ENCODE measurements around the gene AFAP1. TPM values are rescaled to one million over a fixed set of nuclear protein-coding genes. Genes with fewer than 3 reads are reported as not detected.

AFAP1 gene
- total RNA-seq, 1 donor from 2014 or later = 57.6 TPM

DNA sequence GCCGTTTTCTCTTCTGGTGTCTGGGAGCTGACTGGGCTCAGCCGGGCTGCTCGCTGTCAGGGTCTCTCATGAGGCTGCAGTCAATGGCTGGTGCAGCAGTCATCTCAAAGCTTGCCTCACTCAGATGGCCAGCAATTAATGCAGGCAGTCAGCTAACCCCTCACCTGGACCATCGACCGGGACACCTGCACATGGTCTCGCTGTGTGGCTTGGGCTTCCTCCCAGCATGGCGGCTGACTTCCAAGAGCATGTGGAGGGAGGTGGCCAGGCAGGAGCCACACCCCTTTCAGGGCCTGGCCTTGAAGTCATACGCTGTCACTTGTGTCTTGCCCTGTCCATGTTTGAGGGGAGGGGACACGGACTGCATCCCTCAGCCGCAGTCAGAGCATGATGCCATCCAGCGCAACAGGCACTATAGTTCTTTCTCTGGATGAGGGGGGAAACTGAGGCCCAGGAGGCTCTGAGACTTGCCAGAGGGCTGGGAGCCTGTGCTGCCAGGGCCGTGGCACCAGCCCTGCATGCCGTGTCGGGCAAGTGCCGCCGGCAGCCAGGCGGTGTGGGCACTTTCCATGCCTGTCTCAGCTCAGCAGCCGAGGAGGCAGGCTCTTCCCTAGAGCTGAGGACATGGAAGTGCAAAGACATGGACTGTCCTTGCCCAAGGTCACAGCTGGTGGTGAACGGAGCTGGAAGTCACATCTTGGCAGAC, 201.8 kb downstream of the AFAP1 start:
- Mint-ChIP-seq H3K4me1 (ENCODE audit: low read depth) (no peaks in the 10 kb centered on the region), H3K27ac (no peak overlapping the region), H3K36me3 (ENCODE audit: low read depth) (no peaks in the 10 kb centered on the region), H3K4me3 (ENCODE audit: low read depth) (no peak overlapping the region), H3K27me3 (ENCODE audit: low read depth) (no peaks in the 10 kb centered on the region), H3K9me3 (no peaks in the 10 kb centered on the region)
- no peak for DNase-seq (ENCODE audit: low spot score)
- intact Hi-C loops (cut with micrococcal nuclease) = no loop called here

DNA sequence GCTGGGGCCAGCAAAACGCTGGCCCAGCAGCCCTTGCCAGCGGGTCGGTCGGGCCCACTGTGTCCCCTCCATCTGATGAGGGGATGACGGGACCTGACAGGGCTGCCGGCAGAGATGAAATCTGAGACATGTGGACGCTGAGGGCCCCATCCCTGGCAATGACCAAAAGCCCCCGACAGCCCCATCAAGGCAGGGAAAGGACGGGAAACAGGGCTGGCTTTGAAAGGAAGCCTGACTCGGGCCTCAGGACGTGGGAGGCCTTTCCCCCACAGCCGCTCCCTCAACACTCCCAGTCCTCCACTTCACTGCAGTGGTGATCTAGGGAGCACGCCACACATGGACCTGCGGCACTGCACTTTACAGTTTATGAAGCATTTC, 202.4 kb downstream of the AFAP1 start:
- H3K4me3 Mint-ChIP-seq (ENCODE audit: low read depth) = no peak overlapping the region
- H3K9me3 Mint-ChIP-seq = no peaks in the 10 kb centered on the region
- H3K4me1 Mint-ChIP-seq (ENCODE audit: low read depth) = no peaks in the 10 kb centered on the region
- intact Hi-C loops (cut with micrococcal nuclease) = no loop called here
- DNase-seq (ENCODE audit: low spot score) = no peak
- no peaks in the 10 kb centered on the region for H3K27me3 Mint-ChIP-seq (ENCODE audit: low read depth)
- no peaks in the 10 kb centered on the region for H3K36me3 Mint-ChIP-seq (ENCODE audit: low read depth)
- no peak overlapping the region for H3K27ac Mint-ChIP-seq

DNA sequence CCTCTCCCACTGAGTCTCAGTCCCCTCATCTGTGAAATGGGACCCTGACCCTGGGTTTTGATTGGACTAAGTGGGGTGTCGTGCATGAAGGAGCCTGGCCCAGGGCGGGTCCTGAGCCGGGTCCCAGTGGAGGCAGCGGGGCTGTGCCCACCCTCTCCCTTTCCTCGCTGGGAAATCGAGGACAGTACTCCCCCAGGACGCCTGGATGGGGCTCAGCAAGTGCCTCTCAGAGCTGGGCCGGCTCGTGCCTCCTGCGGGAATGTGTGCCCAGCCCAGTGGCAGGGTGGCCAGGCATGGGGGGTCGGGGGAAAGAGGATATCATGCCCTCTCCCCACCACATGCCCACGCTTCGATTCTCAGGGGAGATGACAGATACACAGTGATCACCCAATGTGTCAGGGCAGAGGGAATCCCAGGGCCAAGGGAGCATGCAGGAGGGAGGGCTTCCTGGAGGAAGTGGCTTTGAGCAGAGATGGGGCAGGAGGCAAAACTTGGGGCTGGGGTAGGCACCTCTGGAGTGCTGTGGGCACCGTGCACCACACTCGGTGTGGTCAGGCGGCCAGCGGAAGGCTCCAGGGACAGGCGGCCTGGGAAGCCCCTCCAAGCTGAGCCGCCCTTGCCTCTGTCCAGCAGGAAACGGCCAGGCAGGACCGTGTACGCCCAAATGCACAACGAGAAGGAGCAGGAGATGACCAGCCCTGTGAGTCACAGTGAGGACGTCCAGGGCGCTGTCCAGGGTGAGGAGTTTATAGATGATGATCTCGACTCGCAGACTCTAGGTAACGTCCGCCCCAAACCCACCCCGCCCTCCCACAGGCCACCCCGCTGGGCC, 203.0 kb downstream of the AFAP1 start:
- no peak for DNase-seq (ENCODE audit: low spot score)
- no peak overlapping the region for H3K4me3 Mint-ChIP-seq (ENCODE audit: low read depth)
- no peak overlapping the region for H3K27ac Mint-ChIP-seq
- no peaks in the 10 kb centered on the region for H3K27me3 Mint-ChIP-seq (ENCODE audit: low read depth)
- no peaks in the 10 kb centered on the region for H3K9me3 Mint-ChIP-seq
- intact Hi-C loops (cut with micrococcal nuclease) = no loop called here
- no peaks in the 10 kb centered on the region for H3K36me3 Mint-ChIP-seq (ENCODE audit: low read depth)
- no peaks in the 10 kb centered on the region for H3K4me1 Mint-ChIP-seq (ENCODE audit: low read depth)

DNA sequence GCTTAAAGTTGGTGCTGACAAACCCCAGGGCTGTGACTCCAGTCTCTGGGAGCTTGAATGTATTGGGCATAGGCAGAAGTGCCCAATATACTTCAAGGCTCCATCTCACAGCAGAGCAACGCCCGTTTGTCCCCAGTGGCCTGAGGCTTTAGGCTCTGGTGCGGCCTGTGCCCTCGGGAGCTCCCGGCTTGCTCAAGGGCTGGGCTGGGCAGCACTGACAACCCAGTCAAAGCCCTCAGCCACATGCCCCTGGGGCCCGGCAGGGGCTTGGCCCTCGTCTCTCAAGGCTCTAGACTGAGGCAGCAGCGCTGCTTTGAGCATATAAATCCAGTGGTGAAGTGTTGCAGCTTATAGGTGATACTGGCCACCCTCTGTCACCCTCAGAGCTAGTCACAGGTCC, 203.7 kb downstream of the AFAP1 start:
- Mint-ChIP-seq H3K27ac (no peak overlapping the region), H3K27me3 (ENCODE audit: low read depth) (no peaks in the 10 kb centered on the region), H3K9me3 (no peaks in the 10 kb centered on the region), H3K4me1 (ENCODE audit: low read depth) (no peaks in the 10 kb centered on the region), H3K4me3 (ENCODE audit: low read depth) (no peak overlapping the region), H3K36me3 (ENCODE audit: low read depth) (no peaks in the 10 kb centered on the region)
- intact Hi-C loops (cut with micrococcal nuclease) = no loop called here
- DNase-seq (ENCODE audit: low spot score) = no peak

DNA sequence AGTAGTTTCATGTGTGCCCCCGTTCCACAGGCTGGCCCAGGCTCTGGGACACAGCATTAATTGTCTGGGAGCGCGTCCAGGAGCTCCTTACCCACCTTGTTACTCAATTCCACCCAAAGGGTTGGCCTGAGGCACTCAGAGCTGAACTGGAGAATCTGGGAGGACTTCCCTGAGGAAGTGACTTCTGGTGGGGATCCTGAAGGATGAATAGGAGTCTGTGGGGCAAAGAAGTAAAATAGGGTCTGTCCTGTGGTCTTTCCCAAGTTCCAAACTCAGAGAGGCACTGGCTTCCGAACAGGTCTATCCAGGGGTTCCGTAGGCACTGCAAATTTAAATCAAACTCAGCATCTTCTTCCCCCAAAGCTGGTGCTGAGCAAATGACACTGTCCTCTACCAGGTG, 204.3 kb downstream of the AFAP1 start:
- DNase-seq (ENCODE audit: low spot score) = no peak
- Mint-ChIP-seq H3K36me3 (ENCODE audit: low read depth) (no peaks in the 10 kb centered on the region), H3K27me3 (ENCODE audit: low read depth) (no peaks in the 10 kb centered on the region), H3K4me1 (ENCODE audit: low read depth) (no peaks in the 10 kb centered on the region), H3K9me3 (no peaks in the 10 kb centered on the region), H3K27ac (no peak overlapping the region), H3K4me3 (ENCODE audit: low read depth) (no peak overlapping the region)
- intact Hi-C loops (cut with micrococcal nuclease) = no loop called here

DNA sequence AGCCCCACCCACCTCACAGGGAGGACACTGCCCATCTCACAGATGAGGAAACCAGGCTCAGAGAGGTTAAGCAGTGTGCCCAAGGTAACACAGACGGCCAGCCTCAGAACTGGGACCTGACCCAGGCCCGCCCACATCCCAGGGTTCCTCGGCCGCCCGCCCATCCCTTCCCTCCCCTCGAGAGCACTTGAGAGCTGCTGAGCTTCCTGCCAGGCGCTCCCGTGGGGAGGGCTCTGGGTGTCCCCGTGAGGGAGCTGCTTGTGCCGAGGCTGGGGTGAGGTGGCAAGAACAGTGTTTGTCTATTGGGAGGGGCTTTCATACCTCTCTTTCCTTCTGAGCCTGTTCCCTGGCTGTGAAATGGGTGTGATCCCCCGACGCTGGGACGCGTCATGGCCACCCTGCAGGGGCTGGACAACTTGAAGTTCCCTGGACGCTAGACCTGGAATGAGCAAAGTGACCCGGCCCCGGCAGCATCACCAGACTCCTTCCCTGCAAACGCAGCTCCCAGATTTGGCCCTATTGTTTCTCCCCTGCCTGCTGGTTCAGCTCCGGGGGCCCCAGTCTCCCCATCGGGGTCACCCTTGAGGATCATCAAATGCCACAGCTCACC, 204.9 kb downstream of the AFAP1 start:
- Mint-ChIP-seq H3K9me3 (no peaks in the 10 kb centered on the region), H3K27ac (no peak overlapping the region), H3K27me3 (ENCODE audit: low read depth) (no peaks in the 10 kb centered on the region), H3K4me1 (ENCODE audit: low read depth) (no peaks in the 10 kb centered on the region), H3K36me3 (ENCODE audit: low read depth) (no peaks in the 10 kb centered on the region), H3K4me3 (ENCODE audit: low read depth) (no peak overlapping the region)
- intact Hi-C loops (cut with micrococcal nuclease) = no loop called here
- DNase-seq (ENCODE audit: low spot score) = no peak

DNA sequence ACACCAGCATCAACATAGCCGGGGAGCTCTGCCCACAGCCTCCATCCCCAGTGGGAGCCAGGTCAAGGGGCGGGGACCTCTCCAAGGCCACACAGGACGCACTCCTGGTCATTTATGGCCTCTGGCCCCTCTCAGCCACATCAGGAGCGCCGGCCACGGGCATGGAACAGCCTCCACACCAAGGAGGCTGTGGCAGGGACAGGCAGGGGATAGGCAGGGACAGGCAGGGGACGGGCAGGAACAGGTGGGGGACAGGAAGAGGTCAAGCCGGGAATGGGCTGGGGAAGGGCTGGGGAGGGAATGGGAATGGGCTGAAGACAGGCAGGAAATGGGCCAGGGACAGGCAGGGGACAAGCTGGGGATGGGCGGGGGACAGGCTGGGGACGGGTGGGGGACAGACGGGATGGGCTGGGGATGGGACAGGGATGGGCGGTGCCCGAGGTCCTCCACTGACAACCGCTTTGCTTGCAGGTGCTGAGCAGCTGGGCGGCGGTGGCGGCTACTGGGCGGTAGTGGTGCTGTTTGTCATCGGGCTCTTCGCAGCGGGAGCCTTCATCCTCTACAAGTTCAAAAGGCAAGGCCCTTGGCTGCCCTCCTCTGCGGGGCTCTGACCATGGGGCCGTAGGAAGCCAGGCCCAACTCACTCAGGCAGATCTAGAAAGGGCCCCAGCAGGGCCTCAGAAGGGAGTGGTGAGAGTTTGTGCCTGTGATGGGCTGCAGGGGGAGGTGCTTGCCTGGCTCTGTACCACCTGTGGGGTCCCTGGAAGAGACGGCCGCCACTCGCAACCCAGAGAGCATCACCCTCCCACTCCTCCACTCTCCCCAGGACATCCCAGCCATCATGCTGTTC, 205.6 kb downstream of the AFAP1 start:
- H3K4me1 Mint-ChIP-seq (ENCODE audit: low read depth) = no peaks in the 10 kb centered on the region
- no peak overlapping the region for H3K27ac Mint-ChIP-seq
- no peak for DNase-seq (ENCODE audit: low spot score)
- intact Hi-C loops (cut with micrococcal nuclease) = no loop called here
- H3K27me3 Mint-ChIP-seq (ENCODE audit: low read depth) = no peaks in the 10 kb centered on the region
- no peak overlapping the region for H3K4me3 Mint-ChIP-seq (ENCODE audit: low read depth)
- no peaks in the 10 kb centered on the region for H3K9me3 Mint-ChIP-seq
- H3K36me3 Mint-ChIP-seq (ENCODE audit: low read depth) = no peaks in the 10 kb centered on the region

DNA sequence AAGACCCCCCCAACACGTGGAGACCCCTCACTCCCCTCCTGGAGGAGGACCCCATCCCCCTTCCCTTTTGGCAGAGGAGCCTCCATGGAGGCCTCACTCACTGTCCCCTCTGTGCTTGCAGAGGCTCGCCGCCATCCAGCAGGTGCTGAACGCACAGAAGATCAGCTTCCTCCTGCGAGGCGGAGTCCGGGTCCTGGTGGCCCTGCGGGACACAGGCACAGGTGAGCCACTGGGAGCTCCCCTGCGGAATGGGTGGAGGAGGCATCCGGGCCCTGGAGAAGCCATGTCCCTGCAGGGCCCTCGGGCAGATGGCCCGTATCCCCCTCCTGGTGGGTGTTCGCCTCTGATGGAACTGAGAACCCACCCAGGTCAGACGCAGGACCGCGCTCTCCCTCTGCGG, 206.5 kb downstream of the AFAP1 start:
- intact Hi-C loops (cut with micrococcal nuclease) = no loop called here
- no peaks in the 10 kb centered on the region for H3K9me3 Mint-ChIP-seq
- no peaks in the 10 kb centered on the region for H3K4me1 Mint-ChIP-seq (ENCODE audit: low read depth)
- H3K4me3 Mint-ChIP-seq (ENCODE audit: low read depth) = no peak overlapping the region
- no peak overlapping the region for H3K27ac Mint-ChIP-seq
- no peaks in the 10 kb centered on the region for H3K36me3 Mint-ChIP-seq (ENCODE audit: low read depth)
- no peaks in the 10 kb centered on the region for H3K27me3 Mint-ChIP-seq (ENCODE audit: low read depth)
- no peak for DNase-seq (ENCODE audit: low spot score)

DNA sequence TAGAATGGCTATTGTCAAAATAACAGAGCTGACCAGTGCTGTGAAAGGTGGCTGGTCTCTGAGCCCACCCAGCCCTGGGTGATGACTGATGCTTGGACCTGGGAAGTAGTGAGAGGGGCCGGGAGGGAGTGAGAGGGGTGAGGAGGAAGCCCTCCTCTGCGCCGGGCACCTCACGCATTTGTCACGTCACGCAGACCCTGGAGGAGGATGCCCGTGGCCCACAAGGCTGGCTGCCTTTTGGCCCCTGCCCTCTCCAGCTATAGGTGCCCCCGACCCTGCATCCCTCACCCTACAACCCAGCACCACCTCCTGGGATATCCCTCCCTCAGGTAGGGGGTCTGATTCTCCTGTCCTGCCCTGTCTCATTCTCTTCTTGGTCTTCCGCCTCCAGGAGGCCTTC, 207.4 kb downstream of the AFAP1 start:
- Mint-ChIP-seq H3K36me3 (ENCODE audit: low read depth) (no peaks in the 10 kb centered on the region), H3K4me3 (ENCODE audit: low read depth) (no peak overlapping the region), H3K27me3 (ENCODE audit: low read depth) (no peaks in the 10 kb centered on the region), H3K4me1 (ENCODE audit: low read depth) (no peaks in the 10 kb centered on the region), H3K27ac (no peak overlapping the region), H3K9me3 (no peaks in the 10 kb centered on the region)
- DNase-seq (ENCODE audit: low spot score) = no peak
- intact Hi-C loops (cut with micrococcal nuclease) = no loop called here

DNA sequence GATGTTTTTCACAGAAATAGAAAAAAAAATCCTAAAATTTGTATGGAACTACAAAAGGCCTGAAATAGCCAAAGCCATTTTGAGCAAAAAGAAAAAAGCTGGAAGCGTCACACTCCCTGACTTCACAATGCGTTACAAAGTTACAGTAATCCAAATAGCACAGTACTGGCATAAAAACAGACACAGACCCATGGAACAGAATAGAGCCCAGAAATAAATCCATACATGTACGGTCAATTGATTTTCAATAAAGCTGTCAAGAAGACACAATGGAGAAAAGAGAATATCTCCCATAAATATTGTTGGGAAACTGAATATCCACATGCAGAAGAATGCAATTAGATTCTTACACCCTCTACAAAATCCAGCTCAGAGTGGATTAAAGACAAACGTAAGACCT, 208.2 kb downstream of the AFAP1 start:
- H3K27me3 Mint-ChIP-seq (ENCODE audit: low read depth) = no peaks in the 10 kb centered on the region
- H3K9me3 Mint-ChIP-seq = no peaks in the 10 kb centered on the region
- no peaks in the 10 kb centered on the region for H3K36me3 Mint-ChIP-seq (ENCODE audit: low read depth)
- H3K4me1 Mint-ChIP-seq (ENCODE audit: low read depth) = no peaks in the 10 kb centered on the region
- no peak overlapping the region for H3K27ac Mint-ChIP-seq
- no peak for DNase-seq (ENCODE audit: low spot score)
- H3K4me3 Mint-ChIP-seq (ENCODE audit: low read depth) = no peak overlapping the region
- intact Hi-C loops (cut with micrococcal nuclease) = no loop called here

DNA sequence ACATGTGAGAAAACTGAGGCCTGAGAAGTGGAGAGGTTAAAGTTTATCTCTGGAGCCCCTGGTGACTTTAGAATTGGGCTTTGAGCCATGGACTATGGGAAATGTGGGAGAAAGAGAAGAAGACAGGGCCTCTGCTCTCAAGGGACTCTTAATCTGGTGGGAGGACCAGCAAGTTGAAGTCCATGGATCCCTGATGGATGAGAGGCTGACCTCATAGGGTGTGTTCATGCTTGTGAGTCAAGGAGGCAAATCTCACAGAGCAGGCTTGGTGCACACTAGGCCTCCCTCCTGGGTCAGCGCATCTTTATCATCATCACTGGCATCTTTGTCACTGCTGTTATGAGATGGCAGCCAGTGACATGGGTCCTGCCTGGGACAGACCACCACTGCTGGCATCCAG, 211.9 kb downstream of the AFAP1 start:
- intact Hi-C loops (cut with micrococcal nuclease) = no loop called here
- Mint-ChIP-seq H3K9me3 (peaks cover 9% of the 10 kb centered on the region), H3K36me3 (ENCODE audit: low read depth) (no peaks in the 10 kb centered on the region), H3K27me3 (ENCODE audit: low read depth) (no peaks in the 10 kb centered on the region), H3K4me1 (ENCODE audit: low read depth) (no peaks in the 10 kb centered on the region), H3K4me3 (ENCODE audit: low read depth) (no peak overlapping the region), H3K27ac (no peak overlapping the region)
- DNase-seq (ENCODE audit: low spot score) = no peak

DNA sequence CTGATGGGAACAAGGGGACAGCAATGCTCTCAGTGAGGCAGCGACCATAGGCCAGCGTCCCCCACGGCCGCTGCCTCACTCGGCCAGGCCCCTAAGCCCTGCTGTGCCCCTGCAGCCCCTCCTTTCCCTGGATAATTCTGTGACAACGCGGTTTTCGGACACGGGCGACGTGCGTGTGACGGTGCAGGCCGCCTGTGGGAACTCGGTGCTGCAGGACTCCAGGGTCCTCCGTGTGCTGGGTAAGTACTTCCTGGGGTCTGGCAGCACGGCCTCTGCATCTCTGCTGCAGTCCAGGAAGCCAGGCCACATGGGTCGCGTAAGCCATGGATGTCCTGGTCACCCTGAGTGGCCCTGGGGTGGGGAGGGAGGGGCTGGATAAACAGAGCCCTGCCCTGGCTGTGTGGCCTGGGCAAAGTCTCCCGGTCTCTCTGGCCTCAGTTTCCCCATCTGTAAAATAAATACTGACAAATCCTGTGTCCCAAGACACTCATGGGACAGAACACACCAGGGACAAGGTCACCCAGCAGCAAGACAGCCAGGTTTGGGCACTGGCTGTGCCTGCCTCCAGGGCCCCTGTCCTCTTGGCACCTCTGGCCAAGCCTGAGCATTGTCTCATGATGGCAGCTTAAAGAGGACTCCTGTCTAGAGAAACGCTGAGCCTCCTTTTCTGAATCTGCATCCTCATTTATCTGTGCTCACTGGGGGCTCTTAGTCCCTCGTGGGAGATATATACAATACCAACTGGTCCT, 212.8 kb downstream of the AFAP1 start:
- Mint-ChIP-seq H3K9me3 (peaks cover 9% of the 10 kb centered on the region), H3K36me3 (ENCODE audit: low read depth) (no peaks in the 10 kb centered on the region), H3K4me1 (ENCODE audit: low read depth) (no peaks in the 10 kb centered on the region), H3K4me3 (ENCODE audit: low read depth) (no peak overlapping the region), H3K27me3 (ENCODE audit: low read depth) (peaks cover 1% of the 10 kb centered on the region), H3K27ac (no peak overlapping the region)
- no peak for DNase-seq (ENCODE audit: low spot score)
- intact Hi-C loops (cut with micrococcal nuclease) = no loop called here

All from activated T-helper 2 cell treated with anti-CD3 and anti-CD28 coated beads, Interferon-gamma antibody, Interleukin-2, Interleukin-4, amounts not matched to agents 10 μg/mL and 5 μg/mL and 100 μg/mL, durations not matched to agents 14 hours and 24 hours and 36 hours (primary cell).